ENCODE measurements around the gene HSF2.

Gene HSF2

DNA sequence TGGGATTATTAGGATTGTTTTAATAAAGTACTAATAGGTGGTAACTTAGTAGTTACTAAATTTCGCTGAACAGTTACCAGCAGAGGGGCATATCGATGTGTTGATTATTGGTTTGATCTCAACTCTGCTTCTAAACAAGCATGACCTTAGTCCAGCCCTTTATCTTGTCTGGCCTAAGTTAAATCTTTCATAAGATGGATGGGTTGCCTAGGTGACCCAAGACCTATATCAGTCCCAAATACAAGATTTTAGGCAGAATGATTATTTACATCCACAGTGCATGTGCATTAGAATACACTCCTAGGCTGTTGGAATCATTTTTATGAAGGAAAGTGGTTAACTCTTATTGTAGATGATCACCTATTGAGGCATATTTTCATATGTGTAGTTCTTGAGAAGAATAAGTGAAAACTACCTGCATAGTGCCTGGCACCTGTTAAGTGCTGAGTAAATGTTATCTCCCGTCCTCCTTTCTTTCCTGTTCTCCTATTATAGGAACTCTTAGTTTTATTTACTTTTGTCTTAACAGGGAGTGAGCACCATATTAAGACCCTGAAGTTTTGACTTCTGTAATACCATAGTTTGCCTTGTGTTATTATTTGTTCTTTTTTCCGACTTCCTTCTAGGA lies 1.1 kb downstream of the HSF2 start:
- TF ChIP-seq, protein P1, sequence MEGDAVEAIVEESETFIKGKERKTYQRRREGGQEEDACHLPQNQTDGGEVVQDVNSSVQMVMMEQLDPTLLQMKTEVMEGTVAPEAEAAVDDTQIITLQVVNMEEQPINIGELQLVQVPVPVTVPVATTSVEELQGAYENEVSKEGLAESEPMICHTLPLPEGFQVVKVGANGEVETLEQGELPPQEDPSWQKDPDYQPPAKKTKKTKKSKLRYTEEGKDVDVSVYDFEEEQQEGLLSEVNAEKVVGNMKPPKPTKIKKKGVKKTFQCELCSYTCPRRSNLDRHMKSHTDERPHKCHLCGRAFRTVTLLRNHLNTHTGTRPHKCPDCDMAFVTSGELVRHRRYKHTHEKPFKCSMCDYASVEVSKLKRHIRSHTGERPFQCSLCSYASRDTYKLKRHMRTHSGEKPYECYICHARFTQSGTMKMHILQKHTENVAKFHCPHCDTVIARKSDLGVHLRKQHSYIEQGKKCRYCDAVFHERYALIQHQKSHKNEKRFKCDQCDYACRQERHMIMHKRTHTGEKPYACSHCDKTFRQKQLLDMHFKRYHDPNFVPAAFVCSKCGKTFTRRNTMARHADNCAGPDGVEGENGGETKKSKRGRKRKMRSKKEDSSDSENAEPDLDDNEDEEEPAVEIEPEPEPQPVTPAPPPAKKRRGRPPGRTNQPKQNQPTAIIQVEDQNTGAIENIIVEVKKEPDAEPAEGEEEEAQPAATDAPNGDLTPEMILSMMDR (IDR thresholded peaks at IDR 0.05; ENCODE audit: extremely low read depth, missing control alignments): no peak
- no peak for DNase-seq (ENCODE audit: low spot score)

DNA sequence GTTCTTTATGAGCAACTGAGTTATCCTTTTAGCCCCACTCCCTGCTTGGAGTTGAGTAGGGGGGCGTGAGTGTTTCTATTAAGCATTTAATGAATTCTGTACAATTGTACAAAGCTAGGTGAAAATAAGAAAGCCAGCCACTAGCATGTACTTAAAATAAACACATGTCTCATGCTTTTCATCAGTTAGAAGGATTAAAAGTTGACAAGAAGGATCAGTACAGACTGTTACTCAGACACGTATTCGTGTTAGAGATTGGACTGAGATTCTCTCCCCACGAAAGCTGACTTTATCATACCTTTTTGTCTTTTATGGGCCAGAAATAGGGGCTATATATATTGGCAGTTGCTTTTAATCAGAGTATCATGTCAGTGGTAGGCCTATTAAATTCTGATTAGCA lies 1.7 kb downstream of the HSF2 start:
- TF ChIP-seq, protein P1 (IDR thresholded peaks at IDR 0.05; ENCODE audit: extremely low read depth, missing control alignments): no peak

DNA sequence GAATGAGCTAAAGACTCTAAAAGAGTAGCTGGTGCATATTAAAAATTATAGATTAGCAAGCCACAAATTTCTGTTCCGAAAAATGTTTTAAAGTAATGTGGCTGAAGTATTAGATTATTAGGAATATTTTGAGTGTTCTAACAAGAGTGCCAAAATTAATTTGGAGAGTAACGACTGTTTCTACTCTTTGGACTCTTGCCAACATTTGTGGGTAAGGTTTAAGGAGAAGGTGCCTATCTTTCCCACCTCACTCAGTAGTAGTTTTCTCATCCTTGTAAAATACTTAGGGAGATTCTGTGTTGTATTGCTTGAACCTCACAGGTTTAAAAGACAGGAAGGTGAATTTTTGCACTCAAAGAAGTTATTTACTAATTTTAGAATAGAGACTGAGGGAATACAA lies 5.0 kb downstream of the HSF2 start:
- no peak for DNase-seq (ENCODE audit: low spot score)
- TF ChIP-seq, protein P1 (IDR thresholded peaks at IDR 0.05; ENCODE audit: extremely low read depth, missing control alignments): no peak

More for the DNA sequence above, 1.7 kb downstream of the HSF2 start:
- DNase-seq (ENCODE audit: low spot score): no peak

DNA sequence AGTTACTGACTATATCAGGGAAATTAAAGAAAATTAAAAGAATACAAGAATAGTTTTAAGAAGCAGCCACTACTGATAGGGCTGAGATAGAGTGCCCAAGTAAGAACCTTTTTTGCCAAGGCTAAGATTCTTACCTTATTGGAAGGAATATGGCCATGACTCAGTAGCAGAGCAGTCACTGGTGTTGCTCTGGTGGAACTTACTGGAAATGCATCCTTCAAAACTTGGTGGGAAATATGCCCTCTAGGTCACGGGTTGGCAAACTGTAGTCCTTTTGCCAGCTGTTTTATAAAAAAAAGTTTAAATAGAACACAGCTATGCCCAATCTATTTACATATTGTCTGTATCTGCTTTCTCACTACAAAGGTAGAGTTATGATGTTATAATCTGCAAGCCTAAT lies 6.0 kb downstream of the HSF2 start:
- no peak for DNase-seq (ENCODE audit: low spot score)
- TF ChIP-seq, protein P1 (IDR thresholded peaks at IDR 0.05; ENCODE audit: extremely low read depth, missing control alignments): no peak

DNA sequence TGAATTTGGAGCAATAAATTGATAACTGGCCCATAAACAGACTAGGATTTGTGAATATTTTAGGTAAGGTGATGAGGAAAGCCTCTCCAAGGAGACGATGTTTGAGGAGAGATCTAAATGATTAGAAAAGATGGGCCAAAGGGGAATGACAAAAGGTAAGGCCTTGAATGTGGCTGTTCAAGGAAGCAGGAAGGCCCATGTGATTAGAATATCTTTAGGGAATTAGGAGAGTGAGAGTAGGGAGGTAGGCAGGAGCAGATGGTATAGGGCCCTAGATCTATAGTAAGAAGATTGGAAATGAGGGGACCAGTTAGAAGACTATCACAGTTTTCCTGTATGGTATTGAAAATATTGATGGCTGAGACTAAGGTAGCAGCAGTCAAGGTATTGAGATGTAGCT lies 6.7 kb downstream of the HSF2 start:
- no peak for DNase-seq (ENCODE audit: low spot score)
- TF ChIP-seq, protein P1 (IDR thresholded peaks at IDR 0.05; ENCODE audit: extremely low read depth, missing control alignments): no peak

DNA sequence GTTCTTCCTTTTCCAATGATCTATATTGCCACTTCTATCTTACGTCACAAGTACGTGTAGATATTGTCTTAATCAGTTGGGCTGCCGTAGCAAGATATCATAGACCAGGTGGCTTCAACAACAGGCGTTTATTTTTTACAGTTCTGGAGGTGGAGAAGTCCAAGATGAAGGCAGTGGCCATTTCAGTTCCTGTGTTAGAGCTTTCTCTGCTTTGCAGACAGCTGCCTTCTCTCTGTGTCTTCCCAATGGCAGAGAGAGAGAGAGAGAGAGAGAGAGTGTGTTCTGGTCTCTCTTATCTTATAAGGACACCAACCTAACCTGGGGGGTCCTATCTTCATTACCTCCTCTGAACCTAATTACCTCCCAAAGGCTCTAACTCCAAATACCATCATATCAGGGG lies 8.3 kb downstream of the HSF2 start:
- DNase-seq (ENCODE audit: low spot score): no peak
- TF ChIP-seq, protein P1 (IDR thresholded peaks at IDR 0.05; ENCODE audit: extremely low read depth, missing control alignments): no peak

DNA sequence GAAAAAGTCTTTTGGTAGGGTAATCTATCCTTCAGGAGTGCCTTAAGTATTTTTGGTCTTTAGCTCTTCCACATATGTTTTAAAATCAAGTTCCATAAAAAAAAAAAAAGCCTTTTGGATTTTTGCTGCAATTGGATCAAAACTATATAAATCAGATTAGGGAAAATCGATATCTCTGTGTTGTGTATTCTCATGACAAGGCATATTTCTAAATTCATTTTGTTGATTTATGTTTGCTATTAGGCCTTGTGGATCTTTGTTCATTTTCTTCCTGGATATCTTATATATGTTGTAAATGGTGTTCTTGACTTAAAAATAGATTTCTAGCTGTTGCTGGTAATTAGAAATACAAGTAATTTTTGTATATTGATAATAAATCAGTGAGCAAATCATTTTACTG lies 8.8 kb downstream of the HSF2 start:
- DNase-seq (ENCODE audit: low spot score): no peak
- TF ChIP-seq, protein P1 (IDR thresholded peaks at IDR 0.05; ENCODE audit: extremely low read depth, missing control alignments): no peak

Measured in GM20000 (cell line).